ENCODE measurements around the gene MYO16.

The MYO16 gene

GRCh38 chr13:108662528-108662927 is 33.1 kb downstream of the MYO16 start:
- no peak for DNase-seq (ENCODE audit: low read depth in 2 of 2, low spot score in 1 of 2)

GRCh38 chr13:108663710-108664109 is 34.3 kb downstream of the MYO16 start:
- DNase-seq (ENCODE audit: low read depth in 2 of 2, low spot score in 1 of 2) = no peak

- DNase-seq (ENCODE audit: low read depth in 2 of 2, low spot score in 1 of 2) = no peak
Observed at GRCh38 chr13:108667205-108667604, 37.8 kb downstream of the MYO16 start.

GRCh38 chr13:108669381-108669780 is 40.0 kb downstream of the MYO16 start:
- DNase-seq (ENCODE audit: low read depth in 2 of 2, low spot score in 1 of 2) = no peak

- DNase-seq (ENCODE audit: low read depth in 2 of 2, low spot score in 1 of 2) = no peak
Observed at GRCh38 chr13:108674346-108674745, 44.9 kb downstream of the MYO16 start.

- DNase-seq (ENCODE audit: low read depth in 2 of 2, low spot score in 1 of 2) = no peak
Observed at GRCh38 chr13:108674771-108675170, 45.4 kb downstream of the MYO16 start.

- no peak for DNase-seq (ENCODE audit: low read depth in 2 of 2, low spot score in 1 of 2)
Observed at GRCh38 chr13:108676620-108677019, 47.2 kb downstream of the MYO16 start.

GRCh38 chr13:108677806-108678205 is 48.4 kb downstream of the MYO16 start:
- DNase-seq (ENCODE audit: low read depth in 2 of 2, low spot score in 1 of 2) = no peak

GRCh38 chr13:108680011-108680410 is 50.6 kb downstream of the MYO16 start:
- DNase-seq (ENCODE audit: low read depth in 2 of 2, low spot score in 1 of 2) = no peak

- no peak for DNase-seq (ENCODE audit: low read depth in 2 of 2, low spot score in 1 of 2)
Observed at GRCh38 chr13:108681986-108682575, 52.7 kb downstream of the MYO16 start.

GRCh38 chr13:108682714-108683113 is 53.3 kb downstream of the MYO16 start:
- DNase-seq (ENCODE audit: low read depth in 2 of 2, low spot score in 1 of 2) = no peak

- no peak for DNase-seq (ENCODE audit: low read depth in 2 of 2, low spot score in 1 of 2)
Observed at GRCh38 chr13:108686027-108686426, 56.6 kb downstream of the MYO16 start.

GRCh38 chr13:108690726-108691125 is 61.3 kb downstream of the MYO16 start:
- no peak for DNase-seq (ENCODE audit: low read depth in 2 of 2, low spot score in 1 of 2)

- DNase-seq (ENCODE audit: low read depth in 2 of 2, low spot score in 1 of 2) = no peak
Observed at GRCh38 chr13:108700422-108701170, 71.2 kb downstream of the MYO16 start.

- no peak for DNase-seq (ENCODE audit: low read depth in 2 of 2, low spot score in 1 of 2)
Observed at GRCh38 chr13:108702171-108702570, 72.8 kb downstream of the MYO16 start.

GRCh38 chr13:108705031-108705430 is 75.6 kb downstream of the MYO16 start:
- DNase-seq (ENCODE audit: low read depth in 2 of 2, low spot score in 1 of 2) = no peak

- DNase-seq (ENCODE audit: low read depth in 2 of 2, low spot score in 1 of 2) = no peak
Observed at GRCh38 chr13:108707584-108707983, 78.2 kb downstream of the MYO16 start.

- DNase-seq (ENCODE audit: low read depth in 2 of 2, low spot score in 1 of 2) = no peak
Observed at GRCh38 chr13:108708921-108709320, 79.5 kb downstream of the MYO16 start.

GRCh38 chr13:108711386-108711785 is 82.0 kb downstream of the MYO16 start:
- no peak for DNase-seq (ENCODE audit: low read depth in 2 of 2, low spot score in 1 of 2)

- no peak for DNase-seq (ENCODE audit: low read depth in 2 of 2, low spot score in 1 of 2)
Observed at GRCh38 chr13:108725471-108725870, 96.1 kb downstream of the MYO16 start.

- no peak for DNase-seq (ENCODE audit: low read depth in 2 of 2, low spot score in 1 of 2)
Observed at GRCh38 chr13:108728370-108728769, 99.0 kb downstream of the MYO16 start.

- no peak for DNase-seq (ENCODE audit: low read depth in 2 of 2, low spot score in 1 of 2)
Observed at GRCh38 chr13:108733022-108733560, 103.7 kb downstream of the MYO16 start.

GRCh38 chr13:108734676-108735075 is 105.3 kb downstream of the MYO16 start:
- DNase-seq (ENCODE audit: low read depth in 2 of 2, low spot score in 1 of 2) = no peak

Measured in stimulated activated CD8-positive, alpha-beta memory T cell treated with anti-CD3 and anti-CD28 coated beads, Interleukin-4, amount 100 ng/mL, for 1 hour (primary cell).